Common myeloid progenitor, CD34-positive (primary cell): Measurements from ENCODE around the gene TGFBRAP1.
A peak's percentile ranks its signal among the peaks of the same experiment; 100 is the strongest.

Source experiments
- CTCF ChIA-PET: fragments of 350-600 bp; sonication (Branson Sonifier 250); formaldehyde crosslinking; loops from one replicate; lab custom pipeline; 2021; ENCODE audit warnings: antibody characterized with exemption; lab: Charles Lee
- POLR2A ChIA-PET: fragments of 350-600 bp; sonication (Branson Sonifier 250); formaldehyde crosslinking; loops from one replicate; lab custom pipeline; 2021; ENCODE audit warnings: antibody characterized with exemption; lab: Charles Lee
- DNase-seq, 3 donors: peaks; one replicate each; pipeline versions ENCODE4 v3.0.0 to v3.0.0-alpha.2; 2013
- H3K27ac ChIP-seq, 2 experiments: 1 replicate in 1 of 2; 2 replicates in 1 of 2; pipeline ENCODE4 v1.7.0; 2013; ENCODE audit warnings: inconsistent platforms in 2 of 2, low read length in 2 of 2, mild to moderate bottlenecking in 2 of 2, low read depth in 1 of 2, moderate library complexity in 1 of 2; ENCODE audit not compliant: severe bottlenecking in 2 of 2, insufficient read depth in 1 of 2, poor library complexity in 1 of 2
- H3K27me3 ChIP-seq, 5 experiments: replicated peaks in 2 of 5; 1 replicate in 3 of 5; 2 replicates in 2 of 5; pipeline versions ENCODE4 v1.6.1 to v1.7.0; 2013; ENCODE audit warnings: low read length in 4 of 5, mild to moderate bottlenecking in 2 of 5, moderate library complexity in 2 of 5, inconsistent platforms in 1 of 5; ENCODE audit not compliant: insufficient read depth in 5 of 5, control insufficient read depth in 4 of 5
- H3K36me3 ChIP-seq, 4 experiments: 1 replicate in 2 of 4; 2 replicates in 2 of 4; pipeline versions ENCODE4 v1.6.1 to v1.7.0; 2013; ENCODE audit warnings: low read length in 3 of 4, control low read depth in 1 of 4, mild to moderate bottlenecking in 1 of 4; ENCODE audit not compliant: control insufficient read depth in 4 of 4, insufficient read depth in 4 of 4
- H3K4me1 ChIP-seq, 4 experiments: 1 replicate in 3 of 4; 2 replicates in 1 of 4; pipeline versions ENCODE4 v1.6.1 to v1.7.1; 2013; ENCODE audit warnings: low read length in 3 of 4, mild to moderate bottlenecking in 3 of 4, control low read depth in 1 of 4, inconsistent platforms in 1 of 4, moderate library complexity in 1 of 4; ENCODE audit not compliant: control insufficient read depth in 4 of 4, insufficient read depth in 4 of 4; ENCODE audit errors: control extremely low read depth in 1 of 4
- H3K4me3 ChIP-seq, 7 experiments: 1 replicate in 4 of 7; 2 replicates in 3 of 7; pipeline versions ENCODE4 v1.5.1 to v1.7.0; 2013; ENCODE audit warnings: mild to moderate bottlenecking in 7 of 7, low read length in 6 of 7, moderate library complexity in 6 of 7, inconsistent platforms in 2 of 7, low read depth in 2 of 7, control low read depth in 1 of 7; ENCODE audit not compliant: insufficient read depth in 4 of 7, control insufficient read depth in 1 of 7; ENCODE audit errors: extremely low read depth in 1 of 7
- H3K9me3 ChIP-seq, 5 experiments: 1 replicate in 4 of 5; 2 replicates in 1 of 5; pipeline versions ENCODE4 v1.6.1 to v1.7.1; 2013; ENCODE audit warnings: low read length in 4 of 5, mild to moderate bottlenecking in 2 of 5, inconsistent platforms in 1 of 5, low read depth in 1 of 5, moderate library complexity in 1 of 5; ENCODE audit not compliant: control insufficient read depth in 4 of 5, insufficient read depth in 2 of 5; ENCODE audit errors: control extremely low read depth in 1 of 5
- WGBS: methylation state at CpG from one replicate; pipeline ENCODE4 v1.1.5; 2013; ENCODE audit not compliant: insufficient coverage; 5-methylcytosine and 5-hydroxymethylcytosine counted together

TGFBRAP1 gene

GRCh38 chr2:105238664-105239240 is 90.8 kb downstream of the TGFBRAP1 start:
- Histone ChIP-seq H3K27me3 (peaks cover 0 to 7% (median 0%) of the 10 kb centered on the region in 5 experiments), H3K9me3 (no peaks in the 10 kb centered on the region), H3K4me1 (peaks cover 0 to 10% (median 3%) of the 10 kb centered on the region in 4 experiments), H3K36me3 (no peaks in the 10 kb centered on the region), H3K27ac (no peak overlapping the region), H3K4me3 (no peak overlapping the region)
- 87% methylated on average over 13 of the region's 14 CpGs for WGBS
- POLR2A ChIA-PET: no interaction called here
- no peak for DNase-seq
- CTCF ChIA-PET: interaction anchor here (0.7 to 14.8 kb wide), 7 partner anchors 10 to 443 kb away, joined by 3 to 268 read pairs (median 4); no protein-coding TSS in a partner anchor

GRCh38 chr2:105237045-105237765 is 92.3 kb downstream of the TGFBRAP1 start:
- DNase-seq: peak in 2 of 3 donors; percentile 10 to 17
- H3K4me3 ChIP-seq: no peak overlapping the region
- H3K27me3 ChIP-seq: peaks cover 0 to 7% (median 0%) of the 10 kb centered on the region in 5 experiments
- POLR2A ChIA-PET: no interaction called here
- no peaks in the 10 kb centered on the region for H3K9me3 ChIP-seq
- H3K27ac ChIP-seq: no peak overlapping the region
- no peaks in the 10 kb centered on the region for H3K36me3 ChIP-seq
- peaks cover 0 to 10% (median 3%) of the 10 kb centered on the region in 4 experiments for H3K4me1 ChIP-seq
- CTCF ChIA-PET: interaction anchor here (0.6 to 14.8 kb wide), 8 partner anchors 10 to 865 kb away, joined by 3 to 268 read pairs (median 3); no protein-coding TSS in a partner anchor
- 75% methylated on average over 31 of the region's 41 CpGs for WGBS

- peak in 2 of 3 donors; percentile 6 to 8 for DNase-seq
- H3K4me1 ChIP-seq: peaks cover 0 to 10% (median 3%) of the 10 kb centered on the region in 4 experiments
- H3K27me3 ChIP-seq: peaks cover 0 to 7% (median 0%) of the 10 kb centered on the region in 5 experiments
- no peak overlapping the region for H3K27ac ChIP-seq
- WGBS: 73% methylated on average over 3 of the region's 5 CpGs
- no peaks in the 10 kb centered on the region for H3K9me3 ChIP-seq
- no peaks in the 10 kb centered on the region for H3K36me3 ChIP-seq
- ChIA-PET POLR2A (interaction anchor here (0.6 kb wide), 1 partner anchor 119 kb away, joined by 3 read pairs; no protein-coding TSS in a partner anchor), CTCF (interaction anchor here (0.8 to 14.8 kb wide), 15 partner anchors 8 to 136 kb away, joined by 3 to 268 read pairs (median 3); no protein-coding TSS in a partner anchor)
- no peak overlapping the region for H3K4me3 ChIP-seq
Measured at GRCh38 chr2:105236060-105236424, 93.5 kb downstream of the TGFBRAP1 start.

- WGBS: 0% methylated on average over 9 of the region's 12 CpGs
- POLR2A ChIA-PET: interaction anchor here (0.6 kb wide), 1 partner anchor 118 kb away, joined by 3 read pairs; no protein-coding TSS in a partner anchor
- peak; percentile 75 to 83 (median 79) for DNase-seq
- Histone ChIP-seq H3K36me3 (no peaks in the 10 kb centered on the region), H3K27ac (no peak overlapping the region), H3K27me3 (peaks cover 0 to 7% (median 0%) of the 10 kb centered on the region in 5 experiments), H3K4me1 (peaks cover 0 to 10% (median 3%) of the 10 kb centered on the region in 4 experiments), H3K9me3 (no peaks in the 10 kb centered on the region), H3K4me3 (no peak overlapping the region)
- CTCF ChIA-PET: interaction anchor here (0.8 to 14.8 kb wide), 15 partner anchors 8 to 136 kb away, joined by 3 to 268 read pairs (median 3); no protein-coding TSS in a partner anchor
Measured at GRCh38 chr2:105235388-105236059, 94.0 kb downstream of the TGFBRAP1 start.

- peaks cover 0 to 7% (median 3%) of the 10 kb centered on the region in 4 experiments for H3K4me1 ChIP-seq
Measured at GRCh38 chr2:105231232-105231619, 98.3 kb downstream of the TGFBRAP1 start.

GRCh38 chr2:105224444-105224843 is 105.1 kb downstream of the TGFBRAP1 start:
- Histone ChIP-seq H3K36me3 (no peaks in the 10 kb centered on the region), H3K4me1 (no peaks in the 10 kb centered on the region), H3K4me3 (no peak overlapping the region), H3K27ac (no peak overlapping the region), H3K9me3 (no peaks in the 10 kb centered on the region), H3K27me3 (no peaks in the 10 kb centered on the region)
- DNase-seq: no peak
- ChIA-PET CTCF (interaction anchor here (1.0 kb wide), 1 partner anchor 12 kb away, joined by 3 read pairs; no protein-coding TSS in a partner anchor), POLR2A (no interaction called here)
- WGBS: 96% methylated on average over 8 of the region's 9 CpGs

More at GRCh38 chr2:105231232-105231619, 98.3 kb downstream of the TGFBRAP1 start:
- no CpG with 5 or more reads among the region's 3 CpGs for WGBS
- Histone ChIP-seq H3K27me3 (peaks cover 0 to 2% (median 0%) of the 10 kb centered on the region in 5 experiments), H3K9me3 (no peaks in the 10 kb centered on the region), H3K4me3 (no peak overlapping the region), H3K36me3 (no peaks in the 10 kb centered on the region), H3K27ac (no peak overlapping the region)
- no peak for DNase-seq
- ChIA-PET POLR2A (no interaction called here), CTCF (interaction anchor here (0.6 to 14.8 kb wide), 4 partner anchors 10 to 1358 kb away, joined by 3 to 268 read pairs (median 3); partner anchors contain the start of gene GPR45)
